ENCODE results near the gene LRRC75B.

LRRC75B gene

DNA sequence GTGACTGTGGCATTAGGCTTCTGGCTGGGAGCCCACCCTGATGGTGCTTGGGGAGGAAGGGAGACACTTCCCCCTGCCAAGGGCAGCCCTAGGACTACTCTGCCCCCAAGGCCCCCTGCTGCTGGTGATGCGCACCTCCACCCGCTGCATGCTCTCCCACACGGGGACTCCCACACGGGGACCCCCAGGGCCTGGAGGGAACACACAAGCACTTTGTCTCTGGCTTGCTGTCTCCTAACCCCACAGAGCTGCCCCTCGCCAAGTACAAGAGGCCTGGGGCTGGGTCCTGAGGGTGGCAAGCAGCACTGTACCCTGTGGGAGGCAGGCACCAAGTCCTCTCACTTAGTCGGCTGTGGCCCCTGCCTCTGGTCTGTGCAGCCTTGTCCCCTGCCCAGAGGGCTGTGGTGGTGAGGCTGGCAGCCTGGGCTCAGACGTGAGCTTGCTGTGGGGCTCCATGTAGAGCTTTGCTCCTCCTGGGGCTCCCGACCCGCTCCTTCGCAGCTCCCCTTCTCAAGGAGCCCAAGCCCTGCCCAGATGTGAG is 7.9 kb downstream of the LRRC75B start:
- no peak for DNase-seq

DNA sequence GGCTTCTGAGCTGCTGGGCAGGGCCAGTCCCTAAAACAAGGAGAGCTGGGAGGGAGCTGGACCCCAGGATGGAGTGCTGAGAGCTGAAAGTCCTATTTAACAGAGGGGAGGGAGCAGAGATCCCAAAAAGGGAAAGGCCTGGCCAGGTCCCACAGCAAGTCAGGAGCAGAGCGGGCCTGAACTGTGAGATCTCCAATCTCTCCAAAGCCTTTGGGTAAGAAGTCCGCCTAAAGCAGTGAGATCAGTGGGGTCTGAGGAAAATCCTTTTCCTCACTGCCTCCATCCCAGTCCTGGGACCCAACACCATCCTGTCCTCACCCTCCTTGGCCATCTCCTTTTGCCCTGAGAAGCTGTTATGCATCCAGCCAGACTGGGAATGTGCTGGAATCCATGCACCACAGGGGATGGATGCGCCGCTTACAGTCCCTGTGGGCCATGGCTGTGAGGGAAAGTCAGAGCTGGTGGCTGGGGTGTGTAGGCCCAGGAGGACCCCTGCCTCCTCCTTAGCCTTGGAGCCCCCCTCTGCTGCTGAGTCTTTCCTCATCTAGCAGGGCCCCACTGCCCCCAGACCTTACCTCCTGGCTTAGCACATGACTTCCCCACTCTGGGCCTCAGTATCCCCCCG is 8.6 kb downstream of the LRRC75B start:
- no peak for DNase-seq

DNA sequence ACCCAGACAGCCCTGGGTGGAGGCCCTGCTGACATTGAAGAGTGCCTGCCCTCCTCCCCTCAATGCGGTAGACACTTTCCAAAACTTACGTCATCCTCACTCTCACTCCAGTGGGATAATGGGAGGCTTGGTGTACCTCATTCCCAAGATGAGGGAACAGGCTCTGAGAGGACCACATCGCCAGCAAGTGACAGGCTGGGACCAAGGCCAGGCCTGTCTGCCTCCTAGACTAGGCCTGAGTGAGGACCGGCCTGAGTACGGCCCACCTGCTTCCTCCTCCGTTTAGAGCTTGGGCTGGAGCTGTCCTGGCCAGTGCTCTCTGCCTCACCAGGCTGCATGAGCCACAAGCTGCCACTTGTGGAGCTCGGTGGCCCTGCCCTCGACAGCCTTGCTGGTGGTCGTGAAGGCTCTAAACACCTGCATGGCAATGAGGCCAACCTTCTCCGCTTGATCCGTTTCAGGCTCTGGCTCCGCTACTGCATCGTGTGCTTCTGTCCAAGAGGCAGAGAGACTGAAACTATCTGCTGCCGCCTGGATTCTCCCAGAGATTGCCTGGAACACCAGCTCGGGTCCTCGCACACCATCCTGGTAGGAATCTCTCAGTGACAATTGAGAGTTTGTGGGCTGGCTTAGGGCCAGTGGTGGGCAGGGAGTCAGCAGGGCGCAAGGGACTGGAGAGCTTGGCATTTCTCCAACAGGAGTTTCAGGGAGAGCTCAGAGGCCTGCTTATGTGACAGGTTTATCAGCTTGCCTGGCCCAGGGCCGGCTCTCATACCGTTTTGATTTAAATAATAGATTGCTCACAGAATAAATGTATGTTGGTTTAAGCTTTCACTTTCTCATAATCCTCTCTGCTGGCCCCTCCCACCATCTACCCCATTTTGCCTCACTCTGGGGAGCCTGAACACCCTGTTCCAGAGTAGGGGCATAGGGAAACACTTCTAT is 9.4 kb downstream of the LRRC75B start:
- no peak for DNase-seq

DNA sequence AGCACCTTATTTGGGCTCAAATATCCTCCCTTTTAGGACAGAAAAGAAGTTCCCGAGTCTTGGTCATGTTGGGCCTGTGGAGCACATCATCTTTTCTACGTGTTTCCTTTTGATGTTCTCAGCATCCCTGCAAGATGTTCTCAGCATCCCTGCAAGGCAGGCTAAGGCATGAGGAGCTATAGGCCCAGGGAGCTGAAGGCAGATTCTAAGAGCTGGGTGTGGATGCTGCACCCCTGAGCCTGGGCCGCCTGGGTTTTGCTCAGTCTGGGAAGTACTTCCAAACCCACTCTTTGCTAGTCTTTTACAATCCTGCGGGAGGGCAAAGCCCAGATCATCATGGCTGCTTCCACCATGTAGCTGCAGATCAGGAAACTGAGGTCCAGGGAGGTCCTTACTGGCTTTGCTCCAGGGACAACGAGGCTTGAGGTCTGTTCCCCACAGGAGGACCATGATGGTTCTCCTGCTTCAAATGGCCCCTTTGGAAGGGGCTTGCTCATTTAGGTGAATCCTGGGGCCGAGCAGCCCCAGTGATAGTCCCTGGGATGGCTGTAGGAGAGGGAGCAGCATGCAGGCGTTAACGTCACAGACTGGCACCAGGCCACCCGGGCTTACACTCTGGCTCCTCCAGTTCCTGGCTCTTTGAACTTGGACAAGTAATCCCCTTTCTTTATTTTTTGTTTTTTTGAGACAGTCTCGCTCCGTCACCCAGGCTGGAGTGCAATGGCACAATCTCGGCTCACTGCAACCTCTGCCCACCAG is 10.6 kb downstream of the LRRC75B start:
- no peak for DNase-seq

DNA sequence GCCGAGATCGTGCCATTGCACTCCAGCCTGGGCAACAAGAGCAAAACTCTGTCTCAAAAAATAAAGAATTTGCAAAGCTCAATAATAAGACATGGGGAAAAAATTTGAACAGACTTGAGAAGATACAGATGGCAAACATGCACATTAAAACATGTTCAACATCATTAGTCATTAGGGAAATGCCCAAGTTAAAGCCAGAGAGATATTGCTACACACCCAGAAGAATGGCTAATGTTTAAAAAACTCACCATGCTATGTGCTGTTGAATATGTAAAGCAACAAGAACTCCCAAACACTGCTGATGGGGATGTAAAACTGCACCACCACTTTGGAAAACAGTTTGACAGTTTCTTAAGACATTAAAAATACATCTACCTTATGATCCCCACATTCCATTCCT is 12.6 kb downstream of the LRRC75B start:
- DNase-seq: no peak

DNA sequence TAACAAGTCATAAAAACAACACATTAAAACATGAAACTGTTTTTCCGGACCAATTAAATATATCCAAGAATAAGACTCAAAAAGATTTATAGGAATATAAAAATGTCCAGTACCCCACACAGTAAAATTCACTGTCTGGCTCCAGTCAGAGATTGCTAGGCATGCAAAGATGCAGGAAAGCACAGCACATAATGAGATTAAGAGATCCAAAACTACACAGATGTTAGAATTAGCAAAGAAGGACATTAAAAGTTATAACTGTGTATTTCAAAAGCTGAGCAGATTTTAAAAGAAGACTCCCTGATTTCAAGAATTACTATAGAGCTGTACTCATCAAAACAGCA is 13.6 kb downstream of the LRRC75B start:
- DNase-seq: no peak

DNA sequence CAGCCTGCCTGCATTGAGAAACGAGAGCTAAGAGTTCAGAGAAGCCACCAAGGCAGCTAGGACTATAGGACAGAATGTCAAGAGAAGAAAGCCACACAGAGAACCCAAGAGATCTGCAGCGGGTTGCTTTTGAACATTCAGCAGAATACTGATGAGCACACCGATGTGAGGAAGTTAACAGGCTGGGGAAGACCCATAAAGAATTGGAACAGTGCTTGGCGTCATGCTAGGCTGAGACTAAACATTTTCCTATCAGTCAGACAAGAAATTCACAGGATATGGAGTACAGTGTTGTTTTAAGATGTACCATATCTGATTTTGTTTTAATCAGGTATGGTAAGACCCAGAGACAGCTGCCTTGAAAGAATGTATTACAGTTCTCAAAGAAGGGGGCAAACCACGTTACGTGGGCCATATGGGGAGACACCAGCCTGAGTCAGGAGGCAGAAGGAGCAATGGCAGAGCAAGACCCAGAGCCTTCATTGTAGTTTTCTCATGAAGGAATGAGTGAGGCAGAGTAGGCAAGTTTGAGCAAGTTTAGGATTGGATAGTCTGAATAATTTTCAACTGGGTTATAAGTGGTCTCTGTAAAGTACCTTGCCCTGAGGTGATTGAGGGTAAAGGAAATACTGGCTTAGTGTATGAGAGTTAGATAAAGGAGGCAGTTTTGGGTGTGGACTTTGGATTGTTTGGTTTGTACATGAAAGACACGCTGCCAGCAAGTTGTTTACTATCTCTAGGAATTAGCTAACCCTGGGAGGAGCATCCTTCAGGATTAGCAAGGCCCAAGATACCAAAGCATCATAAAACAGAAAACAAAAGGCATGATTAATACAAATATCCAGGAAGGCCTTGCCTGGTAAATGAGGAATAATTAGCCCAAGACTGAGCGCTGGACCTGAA is 14.3 kb downstream of the LRRC75B start:
- DNase-seq: no peak

DNA sequence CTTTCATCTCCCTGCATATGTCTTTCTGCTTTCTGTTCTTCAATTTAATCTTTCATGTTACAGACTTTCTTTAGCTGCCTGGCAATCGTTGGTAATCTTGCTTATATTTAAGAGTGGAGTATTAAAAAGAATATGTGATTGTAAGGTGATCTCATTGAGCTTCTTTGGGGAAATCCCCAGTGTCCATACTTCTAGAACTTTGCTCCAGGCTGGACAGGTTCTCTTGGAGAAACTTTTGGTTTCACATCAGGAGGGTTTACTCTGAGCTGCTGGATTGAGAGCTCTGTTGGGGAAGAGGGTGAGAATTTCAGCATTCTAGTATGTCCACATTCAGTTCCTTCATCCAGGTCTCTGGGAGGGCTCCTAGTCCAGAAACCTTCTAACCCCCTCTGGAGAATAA is 16.1 kb downstream of the LRRC75B start:
- no peak for DNase-seq

DNA sequence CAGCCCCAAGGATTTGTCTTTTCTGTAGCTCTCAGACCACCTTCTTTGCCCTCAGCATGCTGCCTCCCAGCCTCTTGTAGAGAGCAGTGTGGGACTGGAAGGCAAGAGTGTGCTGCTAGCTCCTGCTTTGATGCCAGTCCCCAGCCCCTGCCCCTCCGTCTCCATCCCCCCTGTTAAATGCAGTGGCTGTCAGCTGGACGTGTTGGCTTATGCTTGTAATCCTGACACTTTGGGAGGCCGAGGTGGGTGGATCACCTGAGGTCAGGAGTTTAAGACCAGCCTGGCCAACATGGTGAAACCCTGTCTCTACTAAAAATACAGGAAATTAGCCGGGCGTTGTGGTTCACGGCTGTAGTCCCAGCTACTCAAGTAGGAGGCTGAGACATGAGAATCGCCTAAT is 21.6 kb downstream of the LRRC75B start:
- DNase-seq: no peak

DNA sequence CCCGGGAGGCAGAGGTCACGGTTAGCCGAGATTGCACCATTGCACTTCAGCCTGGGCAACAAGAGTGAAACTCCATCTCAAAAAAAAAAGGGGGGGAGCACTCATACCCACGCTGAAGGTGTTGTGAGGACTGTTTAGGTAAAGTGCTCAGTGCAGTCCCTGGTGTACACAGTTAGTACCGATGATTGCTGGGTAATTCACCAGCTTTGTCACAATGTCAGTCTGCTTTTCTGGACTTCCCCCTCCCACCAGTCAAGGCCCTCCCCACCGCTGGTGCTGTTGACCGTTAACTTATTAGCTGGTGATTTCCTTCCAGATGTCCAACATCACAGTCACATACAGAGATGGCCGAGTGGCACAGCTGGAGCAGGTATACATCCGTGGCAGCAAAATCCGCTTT is 25.2 kb downstream of the LRRC75B start:
- DNase-seq: no peak

DNA sequence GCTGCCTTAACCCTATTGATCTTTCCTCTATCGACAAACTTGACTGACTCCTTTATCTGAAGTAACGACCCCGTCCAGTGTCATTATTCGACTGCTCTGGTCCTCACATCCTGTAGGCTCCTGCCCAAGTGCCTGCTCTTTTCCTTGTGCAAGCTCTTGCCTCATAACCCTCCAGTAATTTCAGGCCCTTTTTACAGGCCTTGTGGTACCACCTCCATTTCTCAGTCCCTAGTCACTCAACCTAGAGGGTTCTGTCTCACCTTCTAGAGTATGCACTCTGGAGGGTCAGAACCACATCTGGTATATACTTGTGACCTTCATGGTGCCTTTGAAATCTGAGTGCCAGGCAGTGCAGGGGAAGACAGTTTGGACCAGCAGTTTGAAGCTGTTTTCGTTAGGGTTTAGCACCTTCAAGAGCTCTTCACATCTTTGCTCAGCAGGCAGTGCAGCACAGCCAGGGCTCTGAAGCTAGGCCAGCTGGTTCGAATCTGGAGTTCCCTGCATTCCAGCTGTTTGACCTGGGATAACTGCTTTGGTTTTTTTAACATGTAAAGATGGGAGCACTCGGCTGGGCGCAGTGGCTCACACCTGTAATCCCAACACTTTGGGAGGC is 25.9 kb downstream of the LRRC75B start:
- DNase-seq: no peak

DNA sequence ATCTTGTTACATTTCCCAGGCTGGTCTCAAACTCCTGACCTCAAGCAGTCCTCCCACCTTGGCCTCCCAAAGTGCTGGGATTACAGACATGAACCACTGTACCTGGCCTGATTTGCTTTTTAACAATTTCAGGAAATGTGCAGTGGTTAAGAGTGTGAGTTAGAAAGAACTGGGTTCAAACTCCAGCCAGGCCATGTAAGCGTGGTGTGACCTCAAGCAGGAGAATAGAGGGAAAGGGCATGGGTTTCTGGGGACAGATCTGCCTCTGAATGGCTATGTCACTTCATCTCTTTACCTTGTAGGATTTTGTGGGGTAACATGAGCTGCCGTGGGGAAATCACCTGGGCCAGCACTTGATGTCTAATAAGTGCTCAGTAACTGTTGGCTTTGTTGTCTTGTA is 27.8 kb downstream of the LRRC75B start:
- no peak for DNase-seq

DNA sequence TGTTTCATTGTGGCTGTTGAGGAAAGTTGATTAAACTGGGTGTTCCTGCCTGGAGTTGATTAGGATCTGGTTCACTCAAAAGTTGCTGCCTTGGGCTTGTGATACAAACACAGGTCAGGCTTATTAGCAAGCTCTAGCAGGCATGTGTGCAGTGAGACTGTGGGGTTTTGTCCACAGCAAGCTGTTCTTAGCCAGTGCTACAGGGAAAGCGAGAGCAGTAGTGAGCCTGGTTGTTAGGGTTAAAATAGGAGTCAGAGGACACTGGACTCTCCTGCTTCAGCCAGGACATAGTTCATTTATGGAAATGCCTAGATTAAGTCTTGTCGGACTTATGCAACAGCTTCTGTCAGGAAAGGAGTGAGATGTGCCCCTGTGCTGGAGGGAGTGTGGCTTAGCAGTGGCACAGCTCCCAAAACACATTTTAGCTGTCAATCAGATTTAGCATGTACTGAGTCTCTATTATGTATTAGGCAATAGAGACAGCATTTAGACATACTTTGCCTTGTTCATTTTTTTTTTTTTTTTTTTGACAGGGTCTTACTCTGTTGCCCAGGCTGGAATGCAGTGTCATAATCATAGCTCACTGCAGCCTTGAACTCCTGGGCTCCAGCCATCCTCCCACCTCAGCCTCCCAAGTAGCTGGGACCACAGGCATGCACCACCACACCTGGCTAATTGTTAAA is 28.4 kb downstream of the LRRC75B start:
- DNase-seq: no peak

DNA sequence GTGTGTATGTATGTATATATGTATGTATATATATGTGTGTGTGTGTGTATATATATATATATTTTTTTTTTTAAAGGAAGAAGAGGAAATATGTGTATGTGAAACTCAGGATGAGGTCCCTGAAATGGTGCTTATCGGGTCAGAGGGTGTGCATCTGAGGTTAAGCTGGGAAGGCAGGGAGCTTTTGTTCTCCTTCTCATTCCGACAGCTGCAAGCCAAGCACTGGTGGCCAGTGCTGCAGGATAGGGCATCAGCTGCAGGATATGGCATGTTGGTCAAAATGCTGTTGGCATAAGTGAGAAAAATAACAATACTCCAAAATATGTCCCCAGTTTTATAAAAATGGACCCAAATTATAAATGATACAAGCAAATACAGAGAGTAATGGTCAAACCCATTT is 29.6 kb downstream of the LRRC75B start:
- no peak for DNase-seq

DNA sequence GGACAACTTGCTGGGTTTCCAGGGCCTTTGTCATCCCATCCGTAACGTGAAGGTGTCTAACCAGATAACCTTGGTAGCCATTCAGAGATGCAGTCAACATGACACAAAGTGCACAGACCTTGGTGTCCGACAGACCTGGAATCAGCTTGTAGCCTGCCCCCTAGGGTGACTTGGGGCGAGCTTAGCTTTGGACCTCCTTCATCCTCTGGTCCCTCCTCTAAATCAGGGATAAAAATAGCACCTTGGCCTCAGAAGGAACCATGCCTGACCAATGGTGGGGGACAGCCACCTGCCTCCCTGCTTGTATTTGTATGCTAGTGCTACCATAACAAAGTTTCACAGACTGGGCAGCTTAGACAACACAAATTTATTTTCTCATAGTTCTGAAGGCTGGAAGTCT is 33.4 kb downstream of the LRRC75B start:
- no peak for DNase-seq

DNA sequence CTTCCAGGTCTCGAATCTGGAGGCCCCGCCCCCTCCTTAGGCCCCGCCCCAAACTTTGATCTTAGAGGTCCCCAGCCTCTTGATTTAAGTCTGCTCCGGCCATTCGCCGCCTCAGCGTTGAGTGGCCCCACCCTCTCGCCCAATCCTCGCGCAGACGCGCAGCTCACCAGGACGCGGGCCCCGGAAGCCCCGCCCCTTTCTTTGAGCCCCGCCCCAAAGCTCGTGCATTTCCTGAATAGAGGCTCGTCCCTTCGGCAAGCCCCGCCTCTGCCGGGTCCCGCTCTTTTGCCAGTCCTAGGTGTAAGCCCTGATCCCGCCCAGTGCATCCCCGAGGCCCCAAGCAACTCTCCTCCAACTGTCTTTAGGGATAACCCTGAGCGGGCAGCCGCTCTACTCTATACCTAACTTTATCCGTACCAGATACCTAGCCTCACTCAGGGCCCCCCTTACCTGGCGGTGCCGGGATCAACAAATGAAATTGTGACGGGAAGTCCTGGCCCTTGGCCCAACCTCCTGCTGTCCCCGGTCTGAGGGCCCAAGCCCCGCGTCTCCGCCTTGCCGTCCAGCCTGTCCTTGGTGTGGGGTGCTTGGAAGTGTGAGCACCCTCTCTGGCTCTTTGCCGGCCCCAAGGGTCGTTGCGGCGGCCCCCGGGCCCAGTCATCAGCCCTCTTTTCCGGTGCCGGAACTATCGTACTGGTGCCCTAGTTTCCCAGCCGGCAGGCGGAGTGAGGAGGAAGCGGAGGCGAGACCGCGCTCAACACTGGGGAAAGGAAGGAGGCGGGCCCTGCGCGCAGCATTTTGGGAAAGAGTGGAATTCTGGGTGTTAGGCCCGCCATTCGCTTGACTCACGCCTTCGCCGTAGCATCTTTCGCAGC is 37.5 kb downstream of the LRRC75B start, which contains the start of gene SNRPD3:
SNRPD3 (plus strand) TSS at position 835 of the 875 bp plus-strand sequence. CDS start 1,676 bp downstream, outside the sequence.
- DNase-seq: peak; percentile 98

DNA sequence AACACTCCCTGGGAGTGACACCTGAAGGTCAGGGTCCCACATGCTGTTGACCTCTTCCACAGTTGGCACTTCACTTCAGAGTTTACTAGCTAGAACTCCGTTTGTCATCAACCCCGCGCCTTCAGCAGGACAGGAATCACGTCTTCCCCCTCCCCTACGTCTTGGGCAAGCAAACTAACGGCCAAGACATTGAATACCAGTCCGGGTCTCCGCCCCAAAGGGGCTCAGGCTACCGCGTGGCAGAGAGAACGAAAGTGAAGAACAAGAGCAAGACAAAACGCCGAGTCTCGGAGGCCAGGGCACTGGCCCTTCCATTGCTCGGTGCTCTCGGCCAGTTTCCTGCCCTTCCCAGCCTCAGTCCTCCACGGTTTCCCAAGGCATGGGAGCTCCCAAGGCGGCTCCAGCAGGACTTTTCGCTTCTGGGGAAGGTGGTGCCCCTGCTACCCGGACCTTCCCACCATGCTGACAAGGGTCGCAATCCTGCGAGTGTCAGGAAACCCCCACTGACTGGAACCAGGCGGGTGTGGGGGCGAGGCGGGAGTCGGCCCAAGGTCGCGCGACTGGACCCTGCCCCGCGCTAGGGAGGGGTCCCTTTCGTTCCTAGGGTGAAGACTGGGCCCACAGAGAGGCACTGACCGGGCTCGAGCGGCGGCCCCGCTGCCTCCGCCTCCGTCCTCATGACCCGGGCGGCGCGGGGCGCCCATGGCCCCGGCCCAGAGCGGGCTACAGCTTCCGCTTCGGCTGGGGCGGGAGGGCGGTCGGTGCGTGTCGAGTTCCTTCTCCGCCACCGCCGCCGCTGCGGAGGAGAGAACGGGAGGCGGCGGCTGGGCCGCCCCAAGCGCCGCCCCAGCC is 38.3 kb downstream of the LRRC75B start, which contains the start of gene GUCD1:
GUCD1 (minus strand) TSS at position 826 of the 852 bp plus-strand sequence; CDS start at position 679, 147 bp downstream.
- DNase-seq: no peak

DNA sequence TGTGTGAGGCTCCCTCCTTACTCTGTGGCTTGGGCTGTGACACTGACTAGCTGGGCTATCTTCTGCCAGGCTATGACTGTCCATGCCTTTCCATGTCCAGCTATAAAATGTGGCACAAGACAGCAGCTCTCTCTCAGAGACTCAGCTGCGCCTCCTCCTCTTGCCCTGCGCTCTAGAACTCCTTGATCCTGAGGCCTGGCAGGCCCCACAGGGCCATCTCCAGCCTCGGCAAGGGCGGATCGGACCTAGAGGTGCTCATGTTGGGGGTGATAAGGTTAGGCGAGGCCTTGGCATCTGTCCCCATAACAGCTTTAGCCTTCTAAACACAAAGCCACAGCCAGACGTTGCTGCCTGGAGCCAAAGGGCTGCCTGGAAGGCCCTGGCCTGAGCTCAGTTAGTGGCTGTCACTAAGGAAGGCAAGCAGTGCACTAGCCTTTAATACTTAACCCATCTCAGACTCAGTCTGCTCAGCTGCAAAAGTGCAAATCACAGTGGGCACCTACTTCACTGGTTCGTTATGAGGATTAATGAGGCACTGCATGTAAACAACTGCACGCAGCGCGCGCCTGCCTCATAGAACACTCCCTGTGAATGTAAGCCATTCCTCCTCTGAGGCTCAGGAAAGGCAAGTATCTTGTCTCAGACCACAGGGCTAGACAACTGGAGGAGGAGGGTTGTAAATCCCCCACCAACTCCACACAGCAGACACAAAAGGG is 39.1 kb downstream of the LRRC75B start:
- DNase-seq: no peak

Measured in NCI-H2171 (cell line).